ENCODE results near the gene TIGD2. TPM values are rescaled to one million over a fixed set of nuclear protein-coding genes. Genes with fewer than 3 reads are reported as not detected.
A peak's percentile ranks its signal among the peaks of the same experiment; 100 is the strongest.

Gene TIGD2
- polyA plus RNA-seq (ENCODE audit: insufficient read length in 12 of 12), result 1 to 10 TPM in 11 of 12 donors, not detected in 1; 4.7 to 9.6 (median 6.6) TPM
- long read RNA-seq, donor 1, transcript TIGD2-202 (2 exons, 3,217 nt), result minor isoform, 5 of 17 reads
- long read RNA-seq, donor 1, transcript TIGD2-201 (1 exons, 2,083 nt), result major isoform, 12 of 17 reads
- long read RNA-seq, donor 1, partial matches to known transcripts, result 0 of 17 reads
- long read RNA-seq, donor 1, other reads (novel, unspliced or antisense), result 0 of 17 reads
- long read RNA-seq, donor 2, partial matches to known transcripts, result 0 of 5 reads
- long read RNA-seq, donor 2, other reads (novel, unspliced or antisense), result 0 of 5 reads
- long read RNA-seq, donor 3, partial matches to known transcripts, result 0 of 3 reads
- long read RNA-seq, donor 3, other reads (novel, unspliced or antisense), result 0 of 3 reads
- long read RNA-seq, donor 4, partial matches to known transcripts, result 0 of 2 reads
- long read RNA-seq, donor 4, other reads (novel, unspliced or antisense), result 0 of 2 reads
- long read RNA-seq, donor 5, transcript TIGD2-201 (1 exons, 2,083 nt), result major isoform, 8 of 11 reads
- long read RNA-seq, donor 5, partial matches to known transcripts, result 0 of 11 reads
- long read RNA-seq, donor 5, other reads (novel, unspliced or antisense), result 0 of 11 reads
- long read RNA-seq, donor 6, partial matches to known transcripts, result 0 of 7 reads
- long read RNA-seq, donor 6, other reads (novel, unspliced or antisense), result 0 of 7 reads
- long read RNA-seq, donor 7, partial matches to known transcripts, result 0 of 4 reads
- long read RNA-seq, donor 7, other reads (novel, unspliced or antisense), result 0 of 4 reads
- long read RNA-seq, donor 8, partial matches to known transcripts, result 0 of 7 reads
- long read RNA-seq, donor 8, other reads (novel, unspliced or antisense), result 0 of 7 reads
- long read RNA-seq, donor 9, partial matches to known transcripts, result 0 of 3 reads
- long read RNA-seq, donor 9, other reads (novel, unspliced or antisense), result 0 of 3 reads
- long read RNA-seq, donor 10, partial matches to known transcripts, result 0 of 4 reads
- long read RNA-seq, donor 10, other reads (novel, unspliced or antisense), result 0 of 4 reads
- long read RNA-seq, donor 11, partial matches to known transcripts, result 0 of 7 reads
- long read RNA-seq, donor 11, other reads (novel, unspliced or antisense), result 0 of 7 reads

GRCh38 chr4:89110986-89111832 is at the start of gene TIGD2:
TIGD2 (plus strand) TSS chr4:89111533; CDS start chr4:89112975, 1,442 bp downstream.
- peak; percentile 88 for DNase-seq

GRCh38 chr4:89064848-89065247 is 46.5 kb upstream of the TIGD2 start:
- DNase-seq, result no peak

GRCh38 chr4:89067417-89067816 is 43.9 kb upstream of the TIGD2 start:
- DNase-seq, result no peak

- DNase-seq, result no peak
Observed at GRCh38 chr4:89069481-89069880, 41.9 kb upstream of the TIGD2 start.

GRCh38 chr4:89070041-89070440 is 41.3 kb upstream of the TIGD2 start:
- no peak for DNase-seq

- no peak for DNase-seq
Observed at GRCh38 chr4:89071311-89071710, 40.0 kb upstream of the TIGD2 start.

- DNase-seq, result no peak
Observed at GRCh38 chr4:89072921-89073320, 38.4 kb upstream of the TIGD2 start.

- DNase-seq, result no peak
Observed at GRCh38 chr4:89077761-89078160, 33.6 kb upstream of the TIGD2 start.

- DNase-seq, result no peak
Observed at GRCh38 chr4:89078300-89078699, 33.0 kb upstream of the TIGD2 start.

GRCh38 chr4:89099034-89099433 is 12.3 kb upstream of the TIGD2 start:
- DNase-seq, result no peak

- no peak for DNase-seq
Observed at GRCh38 chr4:89099471-89099870, 11.9 kb upstream of the TIGD2 start.

- no peak for DNase-seq
Observed at GRCh38 chr4:89100853-89101252, 10.5 kb upstream of the TIGD2 start.

GRCh38 chr4:89101256-89102161 is 9.8 kb upstream of the TIGD2 start:
- no peak for DNase-seq

- DNase-seq, result no peak
Observed at GRCh38 chr4:89105726-89106125, 5.6 kb upstream of the TIGD2 start.

GRCh38 chr4:89108091-89108490 is 3.2 kb upstream of the TIGD2 start:
- peak; percentile 19 for DNase-seq

GRCh38 chr4:89109841-89110540 is 1.3 kb upstream of the TIGD2 start:
- peak; percentile 25 for DNase-seq

- peak; percentile 7 for DNase-seq
Observed at GRCh38 chr4:89110541-89110985, 770 bp upstream of the TIGD2 start.

GRCh38 chr4:89111833-89112563 is 665 bp downstream of the TIGD2 start:
- peak; percentile 16 for DNase-seq

GRCh38 chr4:89113415-89113814 is 2.1 kb downstream of the TIGD2 start:
- DNase-seq, result no peak
